Bronchial epithelial cell (primary cell): ENCODE data around the gene CMTM2. TPM values are rescaled to one million over a fixed set of nuclear protein-coding genes. Genes with fewer than 3 reads are reported as not detected.

Source experiments
- DNase-seq: peaks from one replicate; pipeline ENCODE4 v3.0.0-alpha.2; 2010; ENCODE audit warnings: low read depth
- FAIRE-seq: peaks from 2 replicates; lab custom pipeline; 2011; peaks lifted over from hg19 to GRCh38; lab: Jason Lieb, UNC
- H3K27me3 ChIP-seq: 2 replicates; pipeline ENCODE4 v1.5.1; 2011; ENCODE audit warnings: low read length; ENCODE audit not compliant: control insufficient read depth, insufficient read depth
- H3K36me3 ChIP-seq: 2 replicates; pipeline ENCODE4 v1.5.1; 2011; ENCODE audit warnings: low read length; ENCODE audit not compliant: control insufficient read depth, insufficient read depth
- H3K4me3 ChIP-seq: 2 replicates; pipeline ENCODE4 v1.5.1; 2011; ENCODE audit warnings: mild to moderate bottlenecking, low read depth, low read length, control low read depth
- total RNA-seq: library from RNA; depleted of rRNA; stranded (reverse); fragments of >200 nt; gene quantifications from 2 replicates; pipeline ENCODE4 v1.2.1, GENCODE V29; 2014
- TF ChIP-seq, protein P1 (sequence below): IDR thresholded peaks from 2 replicates; pipeline ENCODE4 v1.5.1; 2011; ENCODE audit warnings: mild to moderate bottlenecking, moderate library complexity, low read length, control low read depth, inconsistent platforms; ENCODE audit not compliant: insufficient read depth, severe bottlenecking

The CMTM2 gene
- total RNA-seq, 1 donor from 2014 or later: not detected

GRCh38 chr16:66581246-66581952 lies 2.1 kb downstream of the CMTM2 start:
- DNase-seq: no peak
- H3K27me3 ChIP-seq: peaks cover 15% of the 10 kb centered on the region
- H3K4me3 ChIP-seq: no peak overlapping the region
- TF ChIP-seq, protein P1, sequence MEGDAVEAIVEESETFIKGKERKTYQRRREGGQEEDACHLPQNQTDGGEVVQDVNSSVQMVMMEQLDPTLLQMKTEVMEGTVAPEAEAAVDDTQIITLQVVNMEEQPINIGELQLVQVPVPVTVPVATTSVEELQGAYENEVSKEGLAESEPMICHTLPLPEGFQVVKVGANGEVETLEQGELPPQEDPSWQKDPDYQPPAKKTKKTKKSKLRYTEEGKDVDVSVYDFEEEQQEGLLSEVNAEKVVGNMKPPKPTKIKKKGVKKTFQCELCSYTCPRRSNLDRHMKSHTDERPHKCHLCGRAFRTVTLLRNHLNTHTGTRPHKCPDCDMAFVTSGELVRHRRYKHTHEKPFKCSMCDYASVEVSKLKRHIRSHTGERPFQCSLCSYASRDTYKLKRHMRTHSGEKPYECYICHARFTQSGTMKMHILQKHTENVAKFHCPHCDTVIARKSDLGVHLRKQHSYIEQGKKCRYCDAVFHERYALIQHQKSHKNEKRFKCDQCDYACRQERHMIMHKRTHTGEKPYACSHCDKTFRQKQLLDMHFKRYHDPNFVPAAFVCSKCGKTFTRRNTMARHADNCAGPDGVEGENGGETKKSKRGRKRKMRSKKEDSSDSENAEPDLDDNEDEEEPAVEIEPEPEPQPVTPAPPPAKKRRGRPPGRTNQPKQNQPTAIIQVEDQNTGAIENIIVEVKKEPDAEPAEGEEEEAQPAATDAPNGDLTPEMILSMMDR: no peak
- FAIRE-seq: no peak
- no peaks in the 10 kb centered on the region for H3K36me3 ChIP-seq

GRCh38 chr16:66585481-66586239 lies 6.4 kb downstream of the CMTM2 start:
- DNase-seq: no peak
- TF ChIP-seq, protein P1: no peak
- H3K27me3 ChIP-seq: no peaks in the 10 kb centered on the region
- no peaks in the 10 kb centered on the region for H3K36me3 ChIP-seq
- no peak overlapping the region for H3K4me3 ChIP-seq
- FAIRE-seq: no peak

DNA sequence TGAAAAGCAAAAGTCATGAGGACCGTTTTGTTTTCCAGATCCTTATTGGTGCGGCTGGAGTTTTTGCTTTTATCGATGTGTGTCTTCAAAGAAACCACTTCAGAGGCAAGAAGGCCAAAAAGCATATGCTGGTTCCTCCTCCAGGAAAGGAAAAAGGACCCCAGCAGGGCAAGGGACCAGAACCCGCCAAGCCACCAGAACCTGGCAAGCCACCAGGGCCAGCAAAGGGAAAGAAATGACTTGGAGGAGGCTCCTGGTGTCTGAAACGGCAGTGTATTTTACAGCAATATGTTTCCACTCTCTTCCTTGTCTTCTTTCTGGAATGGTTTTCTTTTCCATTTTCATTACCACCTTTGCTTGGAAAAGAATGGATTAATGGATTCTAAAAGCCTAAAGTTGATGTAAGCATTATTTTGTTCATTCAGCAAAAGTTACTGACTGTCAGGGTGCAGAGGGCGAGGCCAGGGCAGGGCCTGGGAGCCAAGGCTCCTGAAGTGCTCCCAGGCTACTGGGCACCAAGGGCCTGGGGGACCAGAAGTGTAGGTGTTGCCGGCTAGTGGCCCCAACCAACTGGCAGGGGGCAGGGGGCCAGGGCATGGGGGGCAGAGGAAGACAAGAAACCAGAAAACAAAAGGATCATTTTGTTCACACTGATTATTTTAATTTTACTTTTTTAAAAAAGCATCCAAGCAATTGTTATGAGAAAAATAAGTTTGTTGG lies 8.8 kb downstream of the CMTM2 start:
- FAIRE-seq (no peak), DNase-seq (no peak)
- H3K36me3 ChIP-seq: no peaks in the 10 kb centered on the region
- no peak overlapping the region for H3K4me3 ChIP-seq
- TF ChIP-seq, protein P1: no peak
- no peaks in the 10 kb centered on the region for H3K27me3 ChIP-seq

GRCh38 chr16:66588981-66589713 lies 9.9 kb downstream of the CMTM2 start:
- TF ChIP-seq, protein P1: peak; percentile 62
- H3K27me3 ChIP-seq: no peaks in the 10 kb centered on the region

GRCh38 chr16:66590322-66590721 lies 11.1 kb downstream of the CMTM2 start:
- Histone ChIP-seq H3K36me3 (no peaks in the 10 kb centered on the region), H3K4me3 (no peak overlapping the region), H3K27me3 (no peaks in the 10 kb centered on the region)
- TF ChIP-seq, protein P1: no peak
- no peak for FAIRE-seq
- no peak for DNase-seq

More at GRCh38 chr16:66588981-66589713, 9.9 kb downstream of the CMTM2 start:
- Histone ChIP-seq H3K36me3 (no peaks in the 10 kb centered on the region), H3K4me3 (no peak overlapping the region)
- DNase-seq (no peak), FAIRE-seq (no peak)
